OCI-LY7 (cell line): ENCODE measurements around the gene HOXB3.

ENCODE experiments used
- EZH2phosphoT487 ChIP-seq: fragments of 200-600 bp; sonication (generic); IDR thresholded peaks from 2 replicates; pipeline ENCODE4 v1.6.1; 2018; ENCODE audit warnings: low read depth, borderline replicate concordance, mild to moderate bottlenecking, mixed run types, antibody characterized with exemption, low read length, moderate library complexity, mixed read lengths
- TF ChIP-seq, protein P1 (sequence below): fragments of 200-600 bp; sonication (generic); conservative IDR thresholded peaks from 2 replicates; pipeline ENCODE4 v1.5.1; 2014; ENCODE audit warnings: mild to moderate bottlenecking, antibody characterized with exemption, low read length, moderate library complexity, mixed read lengths

DNA sequence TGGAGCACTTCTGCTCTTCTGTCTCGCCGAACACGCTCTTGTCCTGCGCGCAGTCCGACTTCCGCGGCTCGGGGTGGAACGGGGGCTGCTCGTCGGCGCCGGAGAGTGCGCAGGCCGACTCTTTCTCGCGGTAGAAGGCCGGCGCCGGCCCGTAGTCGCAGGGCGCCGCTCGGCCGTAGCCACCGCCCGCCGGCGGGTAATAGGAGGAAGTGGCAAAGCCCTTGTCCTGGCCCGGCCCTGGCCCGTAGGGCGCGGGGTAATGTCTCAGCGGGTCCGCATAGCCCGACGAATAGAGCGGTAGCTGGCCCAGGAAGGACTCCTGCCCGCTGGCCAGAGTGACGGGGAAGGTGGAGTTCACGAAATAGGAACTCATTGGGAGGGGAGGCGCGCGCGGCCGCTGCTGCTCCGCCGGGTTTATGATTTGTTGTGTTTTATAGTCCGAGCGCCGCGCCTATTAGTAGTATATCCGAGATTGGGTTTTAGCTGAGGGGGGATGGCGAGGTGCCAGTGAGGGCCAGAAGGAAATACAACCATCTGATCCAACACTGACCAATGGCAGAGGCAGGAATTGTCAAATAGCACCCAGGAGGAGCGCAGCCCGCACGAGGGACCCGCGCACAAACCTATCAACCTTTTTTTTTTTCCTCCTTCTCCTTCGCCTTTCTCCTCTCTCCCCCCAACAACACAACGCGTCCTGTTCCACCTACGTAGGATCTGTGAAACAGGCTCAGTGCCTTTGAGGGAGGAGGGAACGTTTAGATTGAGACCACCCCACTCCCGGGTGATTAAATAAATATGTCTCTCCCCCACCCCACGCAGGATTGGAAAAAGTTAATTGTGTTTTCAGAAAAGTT, 8.0 kb upstream of the HOXB3 start:
- TF ChIP-seq, protein P1, sequence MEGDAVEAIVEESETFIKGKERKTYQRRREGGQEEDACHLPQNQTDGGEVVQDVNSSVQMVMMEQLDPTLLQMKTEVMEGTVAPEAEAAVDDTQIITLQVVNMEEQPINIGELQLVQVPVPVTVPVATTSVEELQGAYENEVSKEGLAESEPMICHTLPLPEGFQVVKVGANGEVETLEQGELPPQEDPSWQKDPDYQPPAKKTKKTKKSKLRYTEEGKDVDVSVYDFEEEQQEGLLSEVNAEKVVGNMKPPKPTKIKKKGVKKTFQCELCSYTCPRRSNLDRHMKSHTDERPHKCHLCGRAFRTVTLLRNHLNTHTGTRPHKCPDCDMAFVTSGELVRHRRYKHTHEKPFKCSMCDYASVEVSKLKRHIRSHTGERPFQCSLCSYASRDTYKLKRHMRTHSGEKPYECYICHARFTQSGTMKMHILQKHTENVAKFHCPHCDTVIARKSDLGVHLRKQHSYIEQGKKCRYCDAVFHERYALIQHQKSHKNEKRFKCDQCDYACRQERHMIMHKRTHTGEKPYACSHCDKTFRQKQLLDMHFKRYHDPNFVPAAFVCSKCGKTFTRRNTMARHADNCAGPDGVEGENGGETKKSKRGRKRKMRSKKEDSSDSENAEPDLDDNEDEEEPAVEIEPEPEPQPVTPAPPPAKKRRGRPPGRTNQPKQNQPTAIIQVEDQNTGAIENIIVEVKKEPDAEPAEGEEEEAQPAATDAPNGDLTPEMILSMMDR = no peak
- TF ChIP-seq EZH2phosphoT487 = peak; percentile 99
